ENCODE results near the gene POC1B. TPM values are rescaled to one million over a fixed set of nuclear protein-coding genes. Genes with fewer than 3 reads are reported as not detected.

Gene POC1B
- total RNA-seq, 4 donors from 2014 or later, result 24.3 to 42.9 (median 31.1) TPM

DNA sequence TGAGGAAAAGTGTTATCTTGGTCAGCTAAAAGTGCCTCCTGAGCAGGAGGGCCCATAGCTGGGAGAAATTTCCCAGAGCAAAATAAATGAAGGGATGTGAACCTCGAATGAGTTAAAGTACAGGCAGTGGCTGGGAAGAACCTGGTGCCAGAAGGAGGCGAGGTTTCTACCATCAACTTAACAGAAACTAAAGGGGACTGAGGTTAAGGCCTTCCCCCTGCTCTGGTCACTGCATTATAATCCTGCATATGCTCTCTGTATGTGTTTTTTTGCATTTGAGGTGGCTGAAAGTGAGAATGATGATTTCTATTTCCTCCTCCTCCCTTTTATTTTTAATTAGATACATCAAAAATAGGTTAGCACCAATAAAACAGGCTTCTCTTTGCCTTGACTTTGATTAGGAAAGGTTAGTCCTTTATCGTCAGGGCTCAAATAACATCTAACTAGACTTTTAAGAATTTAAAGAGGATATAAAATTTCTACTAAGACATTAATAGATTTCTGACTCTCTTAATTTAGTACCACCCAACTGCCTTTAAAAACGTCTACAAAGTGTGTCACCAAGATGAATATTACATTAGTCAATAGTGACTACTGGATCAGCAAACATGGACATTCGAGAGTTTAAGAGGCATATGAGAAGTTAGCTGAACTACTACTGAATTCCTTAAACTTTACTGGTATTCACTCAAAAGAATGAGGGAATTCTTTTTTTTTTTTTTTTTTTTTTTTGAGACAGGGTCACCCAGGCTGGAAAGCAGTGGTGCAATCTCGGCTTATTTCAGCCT is 50.5 kb downstream of the POC1B start:
- Histone ChIP-seq H3K27ac (no peak overlapping the region), H3K9me3 (no peaks in the 10 kb centered on the region), H3K27me3 (no peaks in the 10 kb centered on the region), H3K4me1 (no peaks in the 10 kb centered on the region), H3K36me3 (no peaks in the 10 kb centered on the region), H3K4me3 (no peak overlapping the region)
- DNase-seq, result no peak
- no peak for TF ChIP-seq POLR2A (IDR thresholded peaks at IDR 0.05)
- TF ChIP-seq, protein P1, sequence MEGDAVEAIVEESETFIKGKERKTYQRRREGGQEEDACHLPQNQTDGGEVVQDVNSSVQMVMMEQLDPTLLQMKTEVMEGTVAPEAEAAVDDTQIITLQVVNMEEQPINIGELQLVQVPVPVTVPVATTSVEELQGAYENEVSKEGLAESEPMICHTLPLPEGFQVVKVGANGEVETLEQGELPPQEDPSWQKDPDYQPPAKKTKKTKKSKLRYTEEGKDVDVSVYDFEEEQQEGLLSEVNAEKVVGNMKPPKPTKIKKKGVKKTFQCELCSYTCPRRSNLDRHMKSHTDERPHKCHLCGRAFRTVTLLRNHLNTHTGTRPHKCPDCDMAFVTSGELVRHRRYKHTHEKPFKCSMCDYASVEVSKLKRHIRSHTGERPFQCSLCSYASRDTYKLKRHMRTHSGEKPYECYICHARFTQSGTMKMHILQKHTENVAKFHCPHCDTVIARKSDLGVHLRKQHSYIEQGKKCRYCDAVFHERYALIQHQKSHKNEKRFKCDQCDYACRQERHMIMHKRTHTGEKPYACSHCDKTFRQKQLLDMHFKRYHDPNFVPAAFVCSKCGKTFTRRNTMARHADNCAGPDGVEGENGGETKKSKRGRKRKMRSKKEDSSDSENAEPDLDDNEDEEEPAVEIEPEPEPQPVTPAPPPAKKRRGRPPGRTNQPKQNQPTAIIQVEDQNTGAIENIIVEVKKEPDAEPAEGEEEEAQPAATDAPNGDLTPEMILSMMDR (IDR thresholded peaks at IDR 0.05), result no peak

DNA sequence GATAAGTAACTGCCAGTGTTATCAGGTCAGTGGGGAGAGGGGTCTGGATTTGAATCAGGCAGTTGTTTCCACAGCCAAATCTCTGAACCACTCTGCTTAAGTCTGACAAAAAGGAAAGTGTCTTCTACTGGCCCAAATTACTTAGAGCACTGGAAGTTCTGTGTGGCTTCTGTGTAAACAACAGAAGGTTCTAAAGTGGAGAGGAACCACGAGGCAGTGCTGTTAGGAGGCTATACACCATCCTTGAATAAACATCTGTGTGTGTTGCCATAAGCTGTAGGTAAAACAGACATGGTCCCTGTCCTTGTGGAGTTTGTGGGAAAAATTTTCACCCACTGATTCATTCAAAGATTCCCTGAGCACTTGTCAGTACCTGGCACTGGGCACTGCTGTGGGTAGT is 51.2 kb downstream of the POC1B start:
- Histone ChIP-seq H3K4me3 (no peak overlapping the region), H3K27ac (no peak overlapping the region), H3K9me3 (no peaks in the 10 kb centered on the region), H3K4me1 (no peaks in the 10 kb centered on the region), H3K36me3 (no peaks in the 10 kb centered on the region), H3K27me3 (no peaks in the 10 kb centered on the region)
- TF ChIP-seq, protein P1 (IDR thresholded peaks at IDR 0.05), result no peak
- no peak for TF ChIP-seq POLR2A (IDR thresholded peaks at IDR 0.05)
- DNase-seq, result no peak

DNA sequence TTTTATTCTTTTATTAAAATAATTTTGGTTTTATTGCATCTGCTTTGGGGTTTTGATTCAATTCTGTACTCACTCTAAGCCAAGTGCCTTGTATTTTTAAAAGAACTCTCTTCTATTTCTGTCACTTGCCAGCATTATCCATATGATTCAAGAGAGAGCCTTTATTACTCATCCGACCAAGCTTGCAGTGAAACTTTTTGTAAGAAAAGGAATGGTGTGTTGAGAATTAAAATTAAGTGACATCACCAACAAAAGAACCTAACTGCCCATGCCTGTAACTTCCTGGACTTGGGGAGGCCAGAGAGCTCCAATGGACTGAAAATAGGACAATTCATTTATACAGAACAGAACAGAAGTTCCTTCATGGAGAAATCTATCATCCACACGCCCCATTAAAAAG is 53.3 kb downstream of the POC1B start:
- TF ChIP-seq, protein P1 (IDR thresholded peaks at IDR 0.05), result no peak
- no peak for TF ChIP-seq POLR2A (IDR thresholded peaks at IDR 0.05)
- Histone ChIP-seq H3K9me3 (no peaks in the 10 kb centered on the region), H3K4me3 (no peak overlapping the region), H3K27ac (no peak overlapping the region), H3K36me3 (no peaks in the 10 kb centered on the region), H3K4me1 (peaks cover 0 to 11% (median 0%) of the 10 kb centered on the region in 4 donors), H3K27me3 (no peaks in the 10 kb centered on the region)
- no peak for DNase-seq

DNA sequence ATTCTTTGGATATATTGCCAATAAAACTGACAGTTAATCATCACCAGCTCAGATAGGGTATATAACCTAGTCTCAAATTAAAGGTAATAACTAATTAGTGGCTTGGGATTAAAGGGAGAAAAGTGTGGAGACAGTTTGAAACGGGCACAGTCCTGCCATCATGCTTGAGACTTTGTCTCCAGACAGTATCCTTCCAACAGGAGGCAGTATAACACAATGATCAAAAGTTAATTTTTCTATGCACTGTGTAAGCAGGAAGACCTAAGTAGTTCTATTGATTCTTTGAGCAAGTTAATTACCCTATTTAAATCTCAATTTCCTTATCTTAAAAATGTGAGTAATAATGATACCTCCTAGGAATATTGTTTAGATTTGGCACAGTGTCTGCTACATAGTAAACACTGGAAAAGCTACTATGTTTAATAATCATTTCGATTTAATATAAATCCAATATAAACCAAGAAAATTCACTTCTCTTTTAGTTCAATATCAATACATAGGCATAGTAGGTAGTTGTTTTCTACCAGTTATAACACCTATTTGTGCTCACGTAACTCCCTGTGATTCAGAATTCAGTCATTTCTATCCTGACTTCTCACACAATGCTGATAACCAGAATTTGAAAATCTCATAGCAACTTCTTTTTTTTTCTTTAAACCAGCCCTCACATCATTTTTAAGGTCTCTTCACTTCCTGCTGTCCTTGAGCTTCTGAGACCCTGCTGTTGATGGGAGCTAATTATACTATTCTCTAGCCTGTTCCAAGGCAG is 54.9 kb downstream of the POC1B start:
- H3K9me3 ChIP-seq, result no peaks in the 10 kb centered on the region
- DNase-seq, result no peak
- H3K27me3 ChIP-seq, result no peaks in the 10 kb centered on the region
- H3K36me3 ChIP-seq, result no peaks in the 10 kb centered on the region
- no peak overlapping the region for H3K27ac ChIP-seq
- H3K4me1 ChIP-seq, result peaks cover 0 to 11% (median 0%) of the 10 kb centered on the region in 4 donors
- TF ChIP-seq, protein P1 (IDR thresholded peaks at IDR 0.05), result peak in 5 of 6 experiments; percentile 37 to 95 (median 89)
- TF ChIP-seq POLR2A (IDR thresholded peaks at IDR 0.05), result no peak
- H3K4me3 ChIP-seq, result no peak overlapping the region

DNA sequence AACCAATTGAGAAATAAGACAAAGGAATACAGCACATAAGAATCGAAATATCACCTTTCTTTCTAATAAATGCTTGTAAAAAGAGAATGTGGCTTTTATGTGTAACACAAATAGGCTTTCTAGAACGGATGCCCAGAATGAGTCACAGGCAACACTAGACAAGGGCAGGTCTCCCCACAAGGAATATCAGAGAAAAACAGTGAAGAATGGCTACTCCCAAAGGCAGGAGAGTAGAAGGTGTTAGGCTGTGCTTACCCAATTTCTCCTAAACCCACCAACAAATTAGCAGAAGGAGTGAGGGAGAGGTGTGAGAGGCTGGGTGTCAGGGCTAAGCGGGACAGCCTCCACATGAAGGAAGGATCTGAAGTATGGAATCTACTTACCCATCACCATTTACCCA is 56.5 kb downstream of the POC1B start:
- H3K9me3 ChIP-seq, result no peaks in the 10 kb centered on the region
- peak overlapping the region; percentile 35 to 74 (median 58) for H3K27ac ChIP-seq
- H3K36me3 ChIP-seq, result no peaks in the 10 kb centered on the region
- no peak for DNase-seq
- H3K27me3 ChIP-seq, result no peaks in the 10 kb centered on the region
- no peak for TF ChIP-seq POLR2A (IDR thresholded peaks at IDR 0.05)
- TF ChIP-seq, protein P1 (IDR thresholded peaks at IDR 0.05), result no peak
- H3K4me3 ChIP-seq, result no peak overlapping the region
- H3K4me1 ChIP-seq, result peaks cover 0 to 11% (median 0%) of the 10 kb centered on the region in 4 donors

Data from Peyer's patch (tissue), 4 donors.